ENCODE data around the gene FASN.

FASN gene

GRCh38 chr17:82101301-82101715 lies 3.3 kb upstream of the FASN start:
- Histone ChIP-seq H3K9ac (ENCODE audit: low read length) (no peak overlapping the region), H3K4me1 (ENCODE audit: low read length) (peaks cover 17% of the 10 kb centered on the region), H3K27me3 (replicated peaks; ENCODE audit: insufficient read depth, low read length) (no peaks in the 10 kb centered on the region), H4K20me1 (ENCODE audit: insufficient read depth, low read length) (peaks cover 5% of the 10 kb centered on the region; the same call in 1 of the 2 replicates), H3K27ac (ENCODE audit: low read length) (no peak overlapping the region), H3K79me2 (ENCODE audit: low read length) (peaks cover 40% of the 10 kb centered on the region), H3K4me2 (ENCODE audit: low read depth, low read length) (no peak overlapping the region), H3K9me3 (replicated peaks; ENCODE audit: insufficient read depth, low read length) (no peaks in the 10 kb centered on the region), H3K4me3 (ENCODE audit: low read length) (no peak overlapping the region), H3K36me3 (replicated peaks; ENCODE audit: insufficient read depth, low read length) (no peaks in the 10 kb centered on the region), H3F3A (ENCODE audit: insufficient read depth, low read length) (0 out of 2 replicates have a peak, but pooled peaks cover 6% of the 10 kb centered on the region), H2AFZ (ENCODE audit: low read length) (no peak overlapping the region), H3K9me2 (replicated peaks; ENCODE audit: insufficient read depth, low read length) (no peaks in the 10 kb centered on the region)
- DNase-seq = no peak
- no peak for TF ChIP-seq EZH2phosphoT487 (IDR thresholded peaks at IDR 0.05; ENCODE audit: low read length)
- TF ChIP-seq EZH2 (optimal IDR thresholded peaks at IDR 0.05; ENCODE audit: low read depth, low read length) = no peak
- TF ChIP-seq, protein P1, sequence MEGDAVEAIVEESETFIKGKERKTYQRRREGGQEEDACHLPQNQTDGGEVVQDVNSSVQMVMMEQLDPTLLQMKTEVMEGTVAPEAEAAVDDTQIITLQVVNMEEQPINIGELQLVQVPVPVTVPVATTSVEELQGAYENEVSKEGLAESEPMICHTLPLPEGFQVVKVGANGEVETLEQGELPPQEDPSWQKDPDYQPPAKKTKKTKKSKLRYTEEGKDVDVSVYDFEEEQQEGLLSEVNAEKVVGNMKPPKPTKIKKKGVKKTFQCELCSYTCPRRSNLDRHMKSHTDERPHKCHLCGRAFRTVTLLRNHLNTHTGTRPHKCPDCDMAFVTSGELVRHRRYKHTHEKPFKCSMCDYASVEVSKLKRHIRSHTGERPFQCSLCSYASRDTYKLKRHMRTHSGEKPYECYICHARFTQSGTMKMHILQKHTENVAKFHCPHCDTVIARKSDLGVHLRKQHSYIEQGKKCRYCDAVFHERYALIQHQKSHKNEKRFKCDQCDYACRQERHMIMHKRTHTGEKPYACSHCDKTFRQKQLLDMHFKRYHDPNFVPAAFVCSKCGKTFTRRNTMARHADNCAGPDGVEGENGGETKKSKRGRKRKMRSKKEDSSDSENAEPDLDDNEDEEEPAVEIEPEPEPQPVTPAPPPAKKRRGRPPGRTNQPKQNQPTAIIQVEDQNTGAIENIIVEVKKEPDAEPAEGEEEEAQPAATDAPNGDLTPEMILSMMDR (IDR thresholded peaks at IDR 0.05; ENCODE audit: low read length) = no peak

- Histone ChIP-seq H3K27me3 (replicated peaks; ENCODE audit: insufficient read depth, low read length) (no peaks in the 10 kb centered on the region), H3K9ac (ENCODE audit: low read length) (no peak overlapping the region), H3K9me2 (replicated peaks; ENCODE audit: insufficient read depth, low read length) (no peaks in the 10 kb centered on the region), H2AFZ (ENCODE audit: low read length) (no peak overlapping the region), H3K4me1 (ENCODE audit: low read length) (peaks cover 22% of the 10 kb centered on the region), H3F3A (ENCODE audit: insufficient read depth, low read length) (0 out of 2 replicates have a peak, but pooled peaks cover 6% of the 10 kb centered on the region), H3K27ac (ENCODE audit: low read length) (no peak overlapping the region), H3K9me3 (replicated peaks; ENCODE audit: insufficient read depth, low read length) (no peaks in the 10 kb centered on the region), H3K4me2 (ENCODE audit: low read depth, low read length) (no peak overlapping the region), H3K4me3 (ENCODE audit: low read length) (no peak overlapping the region), H3K36me3 (replicated peaks; ENCODE audit: insufficient read depth, low read length) (peaks cover 4% of the 10 kb centered on the region), H3K79me2 (ENCODE audit: low read length) (peaks cover 42% of the 10 kb centered on the region), H4K20me1 (ENCODE audit: insufficient read depth, low read length) (peaks cover 6% of the 10 kb centered on the region; the same call in 1 of the 2 replicates)
- TF ChIP-seq, protein P1 (IDR thresholded peaks at IDR 0.05; ENCODE audit: low read length) = no peak
- TF ChIP-seq EZH2 (optimal IDR thresholded peaks at IDR 0.05; ENCODE audit: low read depth, low read length) (no peak), EZH2phosphoT487 (IDR thresholded peaks at IDR 0.05; ENCODE audit: low read length) (no peak)
- DNase-seq = no peak
These were observed 2.7 kb upstream of the FASN start for GRCh38 chr17:82100502-82101298.

GRCh38 chr17:82098939-82099763 lies 1.1 kb upstream of the FASN start:
- H3K9ac ChIP-seq (ENCODE audit: low read length) = peak overlapping the region; percentile 96
- 0 out of 2 replicates have a peak, but pooled peaks cover 6% of the 10 kb centered on the region for H3F3A ChIP-seq (ENCODE audit: insufficient read depth, low read length)
- H3K9me2 ChIP-seq (replicated peaks; ENCODE audit: insufficient read depth, low read length) = no peaks in the 10 kb centered on the region
- H2AFZ ChIP-seq (ENCODE audit: low read length) = peak overlapping the region; percentile 56
- H3K4me1 ChIP-seq (ENCODE audit: low read length) = peaks cover 17% of the 10 kb centered on the region
- peaks cover 6% of the 10 kb centered on the region; the same call in 1 of the 2 replicates for H4K20me1 ChIP-seq (ENCODE audit: insufficient read depth, low read length)
- peaks cover 41% of the 10 kb centered on the region for H3K79me2 ChIP-seq (ENCODE audit: low read length)
- H3K9me3 ChIP-seq (replicated peaks; ENCODE audit: insufficient read depth, low read length) = no peaks in the 10 kb centered on the region
- H3K27me3 ChIP-seq (replicated peaks; ENCODE audit: insufficient read depth, low read length) = no peaks in the 10 kb centered on the region
- peak overlapping the region; percentile 100 for H3K4me2 ChIP-seq (ENCODE audit: low read depth, low read length)
- H3K4me3 ChIP-seq (ENCODE audit: low read length) = peak overlapping the region; percentile 84
- peaks cover 4% of the 10 kb centered on the region for H3K36me3 ChIP-seq (replicated peaks; ENCODE audit: insufficient read depth, low read length)
- no peak for TF ChIP-seq EZH2phosphoT487 (IDR thresholded peaks at IDR 0.05; ENCODE audit: low read length)
- TF ChIP-seq EZH2 (optimal IDR thresholded peaks at IDR 0.05; ENCODE audit: low read depth, low read length) = no peak
- TF ChIP-seq, protein P1 (IDR thresholded peaks at IDR 0.05; ENCODE audit: low read length) = no peak
- DNase-seq = no peak
- H3K27ac ChIP-seq (ENCODE audit: low read length) = peak overlapping the region; percentile 68

All from MM.1S (cell line).